Islet precursor cell (in vitro differentiated cells): ENCODE results near the gene PTP4A2.

ENCODE experiments used
- DNase-seq: peaks from one replicate; pipeline ENCODE4 v3.0.0-alpha.2; 2018

PTP4A2 gene

GRCh38 chr1:31938184-31938975, at the start of gene PTP4A2:
PTP4A2 (minus strand) TSS chr1:31938368; CDS start chr1:31919065, 19,303 bp downstream.
- peak; percentile 97 for DNase-seq

GRCh38 chr1:31987135-31987619, 49.0 kb upstream of the PTP4A2 start:
- peak; percentile 67 for DNase-seq

- no peak for DNase-seq
Observed at GRCh38 chr1:31985430-31985829, 47.3 kb upstream of the PTP4A2 start.

GRCh38 chr1:31984419-31985347, 46.5 kb upstream of the PTP4A2 start:
- no peak for DNase-seq

- no peak for DNase-seq
Observed at GRCh38 chr1:31981972-31982371, 43.8 kb upstream of the PTP4A2 start.

- DNase-seq = no peak
Observed at GRCh38 chr1:31981456-31981839, 43.3 kb upstream of the PTP4A2 start.

GRCh38 chr1:31980835-31981455, 42.8 kb upstream of the PTP4A2 start:
- no peak for DNase-seq

- peak; percentile 89 for DNase-seq
Observed at GRCh38 chr1:31978843-31979400, 40.8 kb upstream of the PTP4A2 start.

GRCh38 chr1:31977385-31978131, 39.4 kb upstream of the PTP4A2 start:
- DNase-seq = peak; percentile 93

GRCh38 chr1:31976401-31976800, 38.2 kb upstream of the PTP4A2 start:
- no peak for DNase-seq

- no peak for DNase-seq
Observed at GRCh38 chr1:31970873-31971272, 32.7 kb upstream of the PTP4A2 start.

- DNase-seq = no peak
Observed at GRCh38 chr1:31961536-31961935, 23.4 kb upstream of the PTP4A2 start.

- no peak for DNase-seq
Observed at GRCh38 chr1:31959521-31960340, 21.6 kb upstream of the PTP4A2 start.

- no peak for DNase-seq
Observed at GRCh38 chr1:31957701-31958674, 19.8 kb upstream of the PTP4A2 start.

- peak; percentile 95 for DNase-seq
Observed at GRCh38 chr1:31955917-31956736, 18.0 kb upstream of the PTP4A2 start.

- DNase-seq = peak; percentile 86
Observed at GRCh38 chr1:31954607-31955283, 16.6 kb upstream of the PTP4A2 start.

GRCh38 chr1:31952825-31953220, 14.7 kb upstream of the PTP4A2 start:
- no peak for DNase-seq

- no peak for DNase-seq
Observed at GRCh38 chr1:31951276-31951675, 13.1 kb upstream of the PTP4A2 start.
